ENCODE measurements around the gene RPS6KC1.

GRCh38 chr1:213300433-213300832 is 249.4 kb downstream of the RPS6KC1 start:
- TF ChIP-seq TAF1 (IDR thresholded peaks at IDR 0.05; ENCODE audit: low read depth, low read length) (no peak), POLR2AphosphoS5 (IDR thresholded peaks at IDR 0.05; ENCODE audit: low read depth, low read length) (no peak), POLR2A (IDR thresholded peaks at IDR 0.05; ENCODE audit: low read depth, low read length) (no peak)

Measured in GM12891 (cell line).